Measurements from ENCODE around the gene RPL27A.

GRCh38 chr11:8649361-8649760, 33.2 kb upstream of the RPL27A start:
- no peak for TF ChIP-seq YY1 (IDR thresholded peaks at IDR 0.05; ENCODE audit: low read depth, low read length)
- TF ChIP-seq TAF7 (optimal IDR thresholded peaks at IDR 0.05; ENCODE audit: borderline replicate concordance, low read depth, low read length), result no peak
- TF ChIP-seq EP300 (IDR thresholded peaks at IDR 0.05; ENCODE audit: borderline replicate concordance in 1 of 2, low read depth in 2 of 2, low read length in 2 of 2), result no peak
- no peak for TF ChIP-seq SRF (IDR thresholded peaks at IDR 0.05; ENCODE audit: low read depth, low read length)
- no peak for TF ChIP-seq JUND (IDR thresholded peaks at IDR 0.05; ENCODE audit: low read length)
- no peak for TF ChIP-seq CTCF (IDR thresholded peaks at IDR 0.05; ENCODE audit: control extremely low read depth in 1 of 3, insufficient read depth in 1 of 3, low read depth in 1 of 3, low read length in 3 of 3)
- no peak for TF ChIP-seq EZH2 (IDR thresholded peaks at IDR 0.05; ENCODE audit: low read depth, low read length, severe bottlenecking)
- TF ChIP-seq CEBPB (IDR thresholded peaks at IDR 0.05; ENCODE audit: low read depth, low read length), result no peak
- no peak for TF ChIP-seq MAX (IDR thresholded peaks at IDR 0.05)
- TF ChIP-seq TEAD4 (IDR thresholded peaks at IDR 0.05; ENCODE audit: low read depth, low read length), result no peak
- TF ChIP-seq USF2 (IDR thresholded peaks at IDR 0.05; ENCODE audit: low read length), result no peak
- TF ChIP-seq RFX5 (IDR thresholded peaks at IDR 0.05; ENCODE audit: borderline replicate concordance, low read depth, low read length), result no peak
- TF ChIP-seq ASH2L (IDR thresholded peaks at IDR 0.05; ENCODE audit: low read length), result no peak
- TF ChIP-seq ATF3 (IDR thresholded peaks at IDR 0.05; ENCODE audit: insufficient read depth, low read depth, low read length), result no peak

Data from H1 (cell line).